Loucy (cell line): ENCODE results near the gene ABCA3.

Experiments used
- H2AFZ ChIP-seq: fragments of 200-600 bp; sonication (generic); 2 replicates; pipeline ENCODE4 v1.6.0; 2016; ENCODE audit warnings: antibody characterized with exemption, mild to moderate bottlenecking, low read length, moderate library complexity
- H3F3A ChIP-seq: fragments of 200-600 bp; 2 replicates; pipeline ENCODE4 v1.6.0; 2016; ENCODE audit warnings: antibody characterized with exemption, low read depth, mild to moderate bottlenecking
- H3K27me3 ChIP-seq: fragments of 200-600 bp; sonication (generic); 2 replicates; pipeline ENCODE4 v1.6.1; 2014; ENCODE audit warnings: low read length, mild to moderate bottlenecking; ENCODE audit not compliant: insufficient read depth, poor library complexity, severe bottlenecking
- H3K36me3 ChIP-seq: fragments of 200-600 bp; sonication (generic); 2 replicates; pipeline ENCODE4 v1.6.1; 2016; ENCODE audit warnings: low read length; ENCODE audit not compliant: insufficient read depth
- H3K4me1 ChIP-seq: fragments of 200-600 bp; sonication (generic); 2 replicates; pipeline ENCODE4 v1.5.1; 2014; ENCODE audit warnings: low read length, mild to moderate bottlenecking; ENCODE audit not compliant: insufficient read depth, poor library complexity, severe bottlenecking
- H3K4me2 ChIP-seq: fragments of 200-600 bp; sonication (generic); 2 replicates; pipeline ENCODE4 v1.6.0; 2014; ENCODE audit warnings: antibody characterized with exemption, low read length, low read depth, mild to moderate bottlenecking; ENCODE audit not compliant: poor library complexity, severe bottlenecking
- H3K4me3 ChIP-seq: fragments of 200-600 bp; sonication (generic); 2 replicates; pipeline ENCODE4 v1.5.1; 2014; ENCODE audit warnings: low read length, mild to moderate bottlenecking, mixed read lengths; ENCODE audit not compliant: poor library complexity, severe bottlenecking
- H3K79me2 ChIP-seq: fragments of 200-600 bp; sonication (generic); 2 replicates; pipeline ENCODE4 v1.6.1; 2014; ENCODE audit warnings: low read length; ENCODE audit not compliant: insufficient read depth
- H3K9ac ChIP-seq: fragments of 200-600 bp; sonication (generic); 2 replicates; pipeline ENCODE4 v1.6.0; 2014; ENCODE audit warnings: mild to moderate bottlenecking, low read depth, low read length, moderate library complexity; ENCODE audit not compliant: poor library complexity, severe bottlenecking
- H3K9me2 ChIP-seq: fragments of 200-600 bp; sonication (generic); replicated peaks from 2 replicates; pipeline ENCODE4 v1.6.1; 2016; ENCODE audit warnings: low read depth, low read length, mixed read lengths
- H3K9me3 ChIP-seq: fragments of 200-600 bp; sonication (generic); 2 replicates; pipeline ENCODE4 v1.6.1; 2014; ENCODE audit warnings: mild to moderate bottlenecking, antibody characterized with exemption, low read length, low read depth; ENCODE audit not compliant: insufficient read depth
- H4K20me1 ChIP-seq: fragments of 200-600 bp; sonication (generic); 2 replicates; pipeline ENCODE4 v1.6.0; 2014; ENCODE audit warnings: antibody characterized with exemption, low read length, mild to moderate bottlenecking; ENCODE audit not compliant: insufficient read depth, poor library complexity, severe bottlenecking
- EZH2phosphoT487 ChIP-seq: fragments of 200-600 bp; IDR thresholded peaks from 2 replicates; pipeline ENCODE4 v1.6.1; 2018; ENCODE audit warnings: antibody characterized with exemption, mild to moderate bottlenecking, moderate library complexity, borderline replicate concordance
- TF ChIP-seq, protein P1 (sequence below): fragments of 200-600 bp; sonication (generic); conservative IDR thresholded peaks from 2 replicates; pipeline ENCODE4 v1.5.1; 2014; ENCODE audit warnings: mild to moderate bottlenecking, antibody characterized with exemption, low read length

ABCA3 gene

DNA sequence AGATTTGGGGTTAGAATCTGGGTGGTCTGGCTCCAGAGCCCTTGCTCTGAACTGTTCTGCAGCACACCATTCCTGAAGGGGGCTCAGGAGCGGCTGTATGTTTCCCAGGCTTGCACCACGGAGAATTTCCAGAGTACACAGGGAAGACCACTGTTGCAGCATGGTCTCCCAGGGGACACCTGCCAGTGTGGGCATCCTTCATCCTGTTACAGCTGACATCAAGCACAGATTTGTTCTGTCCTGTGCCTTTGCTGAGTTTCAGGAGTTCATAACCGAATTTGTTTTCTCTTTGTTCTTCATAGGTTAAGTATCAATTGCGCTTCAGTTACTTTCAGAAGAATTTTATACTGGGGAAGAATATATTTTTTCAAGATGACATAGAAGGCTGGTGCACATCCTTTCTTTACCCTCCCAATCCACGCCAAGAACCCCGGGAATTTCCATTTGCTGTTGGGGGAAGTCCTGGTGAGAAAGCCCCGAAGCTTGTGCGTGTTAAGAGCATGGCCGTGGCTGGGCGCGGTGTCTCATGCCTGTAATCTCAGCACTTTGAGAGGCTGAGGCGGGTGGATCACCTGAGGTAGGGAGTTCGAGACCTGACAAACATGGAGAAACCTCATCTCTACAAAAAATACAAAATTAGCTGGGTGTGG, 26.3 kb upstream of the ABCA3 start:
- Histone ChIP-seq H3K9me3 (no peaks in the 10 kb centered on the region), H3K36me3 (no peaks in the 10 kb centered on the region), H3F3A (no peaks in the 10 kb centered on the region), H3K4me1 (no peaks in the 10 kb centered on the region), H3K4me2 (no peak overlapping the region), H3K79me2 (no peaks in the 10 kb centered on the region), H3K9ac (no peak overlapping the region), H2AFZ (no peak overlapping the region), H3K9me2 (no peaks in the 10 kb centered on the region), H4K20me1 (no peaks in the 10 kb centered on the region), H3K27me3 (no peaks in the 10 kb centered on the region), H3K4me3 (no peak overlapping the region)
- TF ChIP-seq, protein P1, sequence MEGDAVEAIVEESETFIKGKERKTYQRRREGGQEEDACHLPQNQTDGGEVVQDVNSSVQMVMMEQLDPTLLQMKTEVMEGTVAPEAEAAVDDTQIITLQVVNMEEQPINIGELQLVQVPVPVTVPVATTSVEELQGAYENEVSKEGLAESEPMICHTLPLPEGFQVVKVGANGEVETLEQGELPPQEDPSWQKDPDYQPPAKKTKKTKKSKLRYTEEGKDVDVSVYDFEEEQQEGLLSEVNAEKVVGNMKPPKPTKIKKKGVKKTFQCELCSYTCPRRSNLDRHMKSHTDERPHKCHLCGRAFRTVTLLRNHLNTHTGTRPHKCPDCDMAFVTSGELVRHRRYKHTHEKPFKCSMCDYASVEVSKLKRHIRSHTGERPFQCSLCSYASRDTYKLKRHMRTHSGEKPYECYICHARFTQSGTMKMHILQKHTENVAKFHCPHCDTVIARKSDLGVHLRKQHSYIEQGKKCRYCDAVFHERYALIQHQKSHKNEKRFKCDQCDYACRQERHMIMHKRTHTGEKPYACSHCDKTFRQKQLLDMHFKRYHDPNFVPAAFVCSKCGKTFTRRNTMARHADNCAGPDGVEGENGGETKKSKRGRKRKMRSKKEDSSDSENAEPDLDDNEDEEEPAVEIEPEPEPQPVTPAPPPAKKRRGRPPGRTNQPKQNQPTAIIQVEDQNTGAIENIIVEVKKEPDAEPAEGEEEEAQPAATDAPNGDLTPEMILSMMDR = no peak
- TF ChIP-seq EZH2phosphoT487 = no peak

DNA sequence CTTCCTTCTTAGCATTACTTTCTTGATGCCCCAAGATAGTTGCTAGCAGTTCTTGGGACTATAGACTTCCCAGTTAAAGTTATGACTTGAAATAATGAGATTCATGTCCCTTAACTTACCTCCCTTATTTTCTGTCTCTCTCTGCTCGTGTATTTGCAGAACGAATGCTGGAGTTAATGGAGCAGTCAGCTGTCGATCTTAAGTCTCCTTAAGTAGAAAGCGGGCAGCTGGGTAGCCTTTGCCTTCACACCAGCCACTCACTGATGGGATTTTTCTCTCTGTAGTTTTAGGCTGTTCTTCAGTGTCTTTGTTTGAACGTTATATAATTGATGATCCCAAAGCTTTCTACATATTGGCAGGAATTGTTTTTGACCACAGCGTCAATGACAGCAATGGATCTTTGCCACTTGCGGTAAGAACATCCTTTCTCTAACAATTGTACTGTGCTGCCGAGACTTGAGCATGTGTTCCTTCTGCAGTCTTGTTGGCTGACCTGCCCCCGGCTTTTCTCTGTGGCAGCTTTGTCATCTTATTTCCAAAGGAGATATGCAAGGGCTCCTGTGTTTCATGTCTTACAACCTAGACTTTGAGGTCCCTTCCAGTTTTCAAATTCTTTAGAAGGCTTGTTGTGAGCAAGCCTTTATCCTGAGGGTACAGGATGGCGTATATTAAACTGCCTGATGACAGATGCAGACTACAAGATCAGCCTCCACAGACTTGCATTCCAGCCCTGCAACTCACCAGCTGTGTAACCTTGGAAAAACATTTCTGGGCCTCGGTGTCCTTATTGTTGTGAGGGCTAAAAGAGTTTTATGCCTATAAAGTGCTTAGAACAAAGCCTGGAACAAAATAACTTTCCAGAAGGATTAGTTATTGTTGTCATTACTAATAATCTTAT, 25.1 kb upstream of the ABCA3 start:
- TF ChIP-seq, protein P1 = no peak
- no peak for TF ChIP-seq EZH2phosphoT487
- no peaks in the 10 kb centered on the region for H3K9me2 ChIP-seq

DNA sequence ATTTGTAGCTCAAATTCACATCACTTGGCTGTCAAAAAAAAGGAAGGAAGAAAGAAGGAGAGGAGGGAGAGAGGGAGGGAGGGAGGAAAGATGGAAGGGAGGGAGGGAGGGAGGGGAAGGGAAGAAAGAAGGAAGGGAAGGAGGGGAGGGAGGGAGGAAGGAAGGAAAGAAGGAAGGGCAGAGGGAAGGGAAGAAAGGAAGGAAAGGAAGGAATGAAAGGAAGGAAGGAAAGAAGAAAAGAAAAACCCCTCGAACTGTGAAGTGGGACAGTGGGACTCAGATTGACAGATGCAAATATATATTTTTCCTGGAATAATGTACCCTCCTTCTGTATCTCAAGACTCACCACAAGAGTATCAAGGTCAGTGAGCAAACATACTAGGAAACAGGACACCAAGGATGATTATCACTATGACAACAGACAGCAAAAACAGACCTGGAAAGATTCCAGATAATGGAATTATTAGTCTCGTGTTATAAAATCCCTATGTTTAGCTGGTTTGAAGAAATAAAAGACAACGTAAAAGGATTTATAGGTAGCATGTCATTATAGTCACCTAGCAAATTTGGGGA, 24.2 kb upstream of the ABCA3 start:
- Histone ChIP-seq H3K36me3 (no peaks in the 10 kb centered on the region), H3K4me2 (no peak overlapping the region), H3F3A (no peaks in the 10 kb centered on the region), H3K79me2 (no peaks in the 10 kb centered on the region), H3K4me1 (no peaks in the 10 kb centered on the region), H3K9me2 (no peaks in the 10 kb centered on the region), H2AFZ (no peak overlapping the region), H3K9me3 (no peaks in the 10 kb centered on the region), H3K27me3 (no peaks in the 10 kb centered on the region), H3K4me3 (no peak overlapping the region), H4K20me1 (no peaks in the 10 kb centered on the region), H3K9ac (no peak overlapping the region)
- TF ChIP-seq, protein P1 = no peak
- no peak for TF ChIP-seq EZH2phosphoT487

More for the DNA sequence above, 25.1 kb upstream of the ABCA3 start:
- Histone ChIP-seq H3K9me3 (no peaks in the 10 kb centered on the region), H3F3A (no peaks in the 10 kb centered on the region), H3K4me2 (no peak overlapping the region), H3K4me1 (no peaks in the 10 kb centered on the region), H3K27me3 (no peaks in the 10 kb centered on the region), H2AFZ (no peak overlapping the region), H3K4me3 (no peak overlapping the region), H3K9ac (no peak overlapping the region), H3K36me3 (no peaks in the 10 kb centered on the region), H3K79me2 (no peaks in the 10 kb centered on the region), H4K20me1 (no peaks in the 10 kb centered on the region)
